B cell (primary cell): Measurements from ENCODE around the gene GPR37. TPM values are rescaled to one million over a fixed set of nuclear protein-coding genes. Genes with fewer than 3 reads are reported as not detected.

Experiments used
- ATAC-seq: fragments of 200-7000 bp; cut with Tn5 transposase; one replicate; pipeline ENCODE4 v1.10.0; 2021; ENCODE audit warnings: low read depth, mild to moderate bottlenecking, moderate number of reproducible peaks, moderate library complexity
- CTCF ChIA-PET: fragments of 350-600 bp; sonication (Branson Sonifier 250); formaldehyde crosslinking; loops from one replicate; lab custom pipeline; 2021; ENCODE audit warnings: antibody characterized with exemption, inconsistent platforms; lab: Charles Lee
- POLR2A ChIA-PET: fragments of 350-600 bp; sonication (Branson Sonifier 250); formaldehyde crosslinking; loops from one replicate; lab custom pipeline; 2021; ENCODE audit warnings: antibody characterized with exemption; lab: Charles Lee
- DNase-seq: peaks from one replicate; pipeline ENCODE4 v3.0.0; 2013
- H2AFZ ChIP-seq: 2 replicates; pipeline ENCODE4 v1.6.1; 2012; ENCODE audit warnings: mild to moderate bottlenecking, low read depth, low read length; ENCODE audit not compliant: insufficient read depth, poor library complexity, severe bottlenecking
- H3K27ac ChIP-seq, 2 donors: 1 replicate in 1 of 2; 2 replicates in 1 of 2; pipeline ENCODE4 v1.5.1; 2012 to 2013; ENCODE audit warnings: low read length in 2 of 2, mild to moderate bottlenecking in 2 of 2, moderate library complexity in 1 of 2
- H3K27me3 ChIP-seq, 4 experiments: fragments of 200-600 bp in 1 of 4; sonication (generic) in 1 of 4; replicated peaks in 1 of 4; 1 replicate in 2 of 4; 2 replicates in 2 of 4; pipeline versions ENCODE4 v1.6.1 to v1.7.0; 2013 to 2016; ENCODE audit warnings: low read length in 3 of 4, mild to moderate bottlenecking in 2 of 4, mixed read lengths in 1 of 4, moderate library complexity in 1 of 4; ENCODE audit not compliant: insufficient read depth in 4 of 4, control insufficient read depth in 3 of 4; ENCODE audit errors: control extremely low read depth in 1 of 4
- H3K36me3 ChIP-seq, 2 experiments: replicated peaks in 1 of 2; 1 replicate in 1 of 2; 2 replicates in 1 of 2; pipeline versions ENCODE4 v1.6.1 to v1.7.1; 2013; ENCODE audit warnings: low read length in 1 of 2; ENCODE audit not compliant: insufficient read depth in 2 of 2, control insufficient read depth in 1 of 2; ENCODE audit errors: control extremely low read depth in 1 of 2, extremely low read depth in 1 of 2
- H3K4me1 ChIP-seq, 2 donors: fragments of 200-600 bp in 1 of 2; sonication (generic) in 1 of 2; 1 replicate in 1 of 2; 2 replicates in 1 of 2; pipeline versions ENCODE4 v1.5.1 to v1.6.1; 2013 to 2017; ENCODE audit warnings: low read length in 2 of 2; ENCODE audit not compliant: control insufficient read depth in 2 of 2, insufficient read depth in 2 of 2
- H3K4me2 ChIP-seq: replicated peaks from 2 replicates; pipeline ENCODE3; 2012; ENCODE audit warnings: mild to moderate bottlenecking, low read depth, low read length; ENCODE audit not compliant: poor library complexity, severe bottlenecking
- H3K4me3 ChIP-seq, 5 experiments: fragments of 200-600 bp in 1 of 5; sonication (generic) in 1 of 5; 1 replicate in 3 of 5; 2 replicates in 2 of 5; pipeline versions ENCODE4 v1.5.1 to v1.7.0; 2011 to 2016; ENCODE audit warnings: low read length in 4 of 5, mild to moderate bottlenecking in 4 of 5, low read depth in 2 of 5, control low read depth in 1 of 5, moderate library complexity in 1 of 5; ENCODE audit not compliant: insufficient read depth in 1 of 5; ENCODE audit errors: control extremely low read depth in 1 of 5, extremely low read depth in 1 of 5
- H3K79me2 ChIP-seq: fragments of 200-600 bp; sonication (generic); one replicate; pipeline ENCODE4 v1.6.0; 2016; ENCODE audit warnings: low read length; ENCODE audit not compliant: control insufficient read depth, insufficient read depth
- H3K9ac ChIP-seq: fragments of 200-600 bp; sonication (generic); 2 replicates; pipeline ENCODE4 v1.6.1; 2017; ENCODE audit warnings: mild to moderate bottlenecking, low read length, moderate library complexity
- H3K9me3 ChIP-seq, 3 donors: one replicate each; pipeline versions ENCODE4 v1.6.1 to v1.7.1; 2013; ENCODE audit warnings: low read length in 2 of 3; ENCODE audit not compliant: control insufficient read depth in 2 of 3, insufficient read depth in 1 of 3; ENCODE audit errors: control extremely low read depth in 1 of 3
- H4K20me1 ChIP-seq: 2 replicates; pipeline ENCODE4 v1.6.0; 2012; ENCODE audit warnings: mild to moderate bottlenecking, low read length; ENCODE audit not compliant: insufficient read depth, control insufficient read depth, poor library complexity, severe bottlenecking
- H3K27ac Mint-ChIP-seq: one replicate; pipeline ENCODE4 v1.8.0; 2021; ENCODE audit warnings: mixed read lengths
- H3K27me3 Mint-ChIP-seq: one replicate; pipeline ENCODE4 v1.8.0; 2021; ENCODE audit warnings: mixed read lengths
- H3K4me1 Mint-ChIP-seq: one replicate; pipeline ENCODE4 v1.8.0; 2021; ENCODE audit warnings: mixed read lengths
- H3K4me3 Mint-ChIP-seq: one replicate; pipeline ENCODE4 v1.8.0; 2021; ENCODE audit warnings: mixed read lengths
- H3K9me3 Mint-ChIP-seq: one replicate; pipeline ENCODE4 v1.8.0; 2022; ENCODE audit warnings: mixed read lengths; ENCODE audit not compliant: insufficient read depth
- CTCF ChIP-seq: fragments of 200-600 bp; IDR thresholded peaks from one replicate; pipeline ENCODE4 v1.8.0; 2022; ENCODE audit warnings: antibody characterized with exemption, mild to moderate bottlenecking
- EZH2 ChIP-seq: IDR thresholded peaks from 2 replicates; pipeline ENCODE4 v1.6.1; 2012; ENCODE audit warnings: borderline replicate concordance, low read depth, mild to moderate bottlenecking, moderate library complexity, low read length; ENCODE audit not compliant: insufficient read depth, poor library complexity, severe bottlenecking
- WGBS: methylation state at CpG from one replicate; pipeline ENCODE4 v1.1.5; 2013; ENCODE audit warnings: missing lambda C conversion rate; ENCODE audit not compliant: insufficient coverage; 5-methylcytosine and 5-hydroxymethylcytosine counted together
- intact Hi-C: fragments of 100-400 bp; cut with micrococcal nuclease; formaldehyde crosslinking; loops from one replicate; pipeline ENCODE4 v1.10.0; 2022
- polyA minus RNA-seq: library from RNA; depleted of rRNA, polyadenylated mRNA; stranded (reverse); fragments of >200 nt; gene quantifications from 2 replicates; pipeline ENCODE4 v1.2.3, GENCODE V29; 2012
- polyA plus RNA-seq: library from polyadenylated mRNA; depleted of rRNA; stranded (reverse); fragments of >200 nt; gene quantifications from 2 replicates; pipeline ENCODE4 v1.2.3, GENCODE V29; 2012
- total RNA-seq, 2 donors: library from RNA; stranded (reverse); fragments of 120-200 nt in 1 of 2; gene quantifications; 1 replicate in 1 of 2; 2 replicates in 1 of 2; pipeline versions ENCODE4 v1.2.3 to v1.2.4, GENCODE V29; 2013 to 2022

Gene GPR37
- total RNA-seq, result not detected in 2 replicates
- total RNA-seq (2013), result 0.23 TPM
- polyA plus RNA-seq, result not detected in 2 replicates
- not detected in 2 replicates for polyA minus RNA-seq

- peak within 1 kb of the TSS; percentile 55 for H3K9ac ChIP-seq
- peak within 1 kb of the TSS; percentile 87 for H3K4me3 Mint-ChIP-seq
- H3K4me1 ChIP-seq, result peaks cover 16 to 23% of the 10 kb centered on the region in 2 donors
- H3K9me3 Mint-ChIP-seq, result no peaks in the 10 kb centered on the region
- DNase-seq, result peak; percentile 17
- peaks cover 0 to 8% (median 0%) of the 10 kb centered on the region in 3 donors for H3K9me3 ChIP-seq
- H3K4me2 ChIP-seq, result peak within 1 kb of the TSS; percentile 79
- no peak for TF ChIP-seq EZH2
- no peak for TF ChIP-seq CTCF
- H3K36me3 ChIP-seq, result no peaks in the 10 kb centered on the region
- no peak within 1 kb of the TSS for H3K27ac ChIP-seq
- CTCF ChIA-PET, result no interaction called here
- no peak within 1 kb of the TSS for H3K27ac Mint-ChIP-seq
- peaks cover 41% of the 10 kb centered on the region for H3K27me3 Mint-ChIP-seq
- no peaks in the 10 kb centered on the region for H3K79me2 ChIP-seq
- POLR2A ChIA-PET, result no interaction called here
- ATAC-seq, result no peak
- peaks cover 0 to 29% (median 21%) of the 10 kb centered on the region in 4 experiments for H3K27me3 ChIP-seq
- H2AFZ ChIP-seq, result peak within 1 kb of the TSS; percentile 71
- H3K4me1 Mint-ChIP-seq, result peaks cover 20% of the 10 kb centered on the region
- intact Hi-C loops, result no loop called here
- WGBS, result 2% methylated on average over 60 of the region's 81 CpGs
- peak within 1 kb of the TSS; percentile 8 to 55 (median 32) for H3K4me3 ChIP-seq
- no peaks in the 10 kb centered on the region for H4K20me1 ChIP-seq
Observed at GRCh38 chr7:124765401-124766352, at the start of gene GPR37. Gene GPR37, minus strand, starts transcription at chr7:124765792. Its CDS starts 816 bp downstream, at chr7:124764976.
